PC-3 (cell line): ENCODE measurements around the gene KCNIP4. TPM values are rescaled to one million over a fixed set of nuclear protein-coding genes. Genes with fewer than 3 reads are reported as not detected.

ENCODE experiments used
- ATAC-seq: fragments of 200-7000 bp; cut with Tn5 transposase; 2 replicates; pipeline ENCODE4 v1.9.1; 2020; ENCODE audit warnings: mild to moderate bottlenecking, moderate library complexity
- BruUV-seq: library from RNA; stranded (reverse); fragments of 400-500 nt; replicated peaks from 2 replicates; lab custom pipeline; 2021; lab: Mats Ljungman, UMichigan
- CTCF ChIA-PET: fragments of 300-600 bp; sonication (Branson Sonifier 250); formaldehyde crosslinking; loops from one replicate; lab custom pipeline; 2022; ENCODE audit warnings: antibody characterized with exemption; lab: Charles Lee
- POLR2A ChIA-PET: fragments of 300-600 bp; sonication (Branson Sonifier 250); formaldehyde crosslinking; loops from one replicate; lab custom pipeline; 2022; ENCODE audit warnings: antibody characterized with exemption; ENCODE audit not compliant: unreplicated experiment; lab: Charles Lee
- DNase-seq: peaks from one replicate; pipeline ENCODE4 v3.0.0-alpha.2; 2015
- H2AFZ ChIP-seq: fragments of 300-600 bp; sonication (generic); 2 replicates; pipeline ENCODE4 v1.6.0; 2016; ENCODE audit warnings: antibody characterized with exemption, low read length
- H3F3A ChIP-seq: fragments of 300-600 bp; sonication (generic); one replicate; pipeline ENCODE4 v1.6.0; 2017; ENCODE audit warnings: antibody characterized with exemption, low read length, control low read depth, mild to moderate bottlenecking; ENCODE audit not compliant: unreplicated experiment
- H3K27ac ChIP-seq: fragments of 300-600 bp; sonication (generic); 2 replicates; pipeline ENCODE4 v1.5.1; 2016; ENCODE audit warnings: mild to moderate bottlenecking, low read length
- H3K27me3 ChIP-seq: fragments of 300-600 bp; sonication (generic); 2 replicates; pipeline ENCODE4 v1.6.1; 2016; ENCODE audit warnings: low read length, mixed read lengths
- H3K36me3 ChIP-seq: fragments of 300-600 bp; sonication (generic); 2 replicates; pipeline ENCODE4 v1.6.1; 2016; ENCODE audit warnings: low read depth, mixed run types, low read length, mixed read lengths
- H3K4me1 ChIP-seq: fragments of 300-600 bp; sonication (generic); 2 replicates; pipeline ENCODE4 v1.5.1; 2016; ENCODE audit warnings: low read length; ENCODE audit not compliant: insufficient read depth
- H3K4me2 ChIP-seq: fragments of 300-600 bp; sonication (generic); 2 replicates; pipeline ENCODE4 v1.6.0; 2016; ENCODE audit warnings: low read length
- H3K4me3 ChIP-seq: fragments of 300-600 bp; sonication (generic); 2 replicates; pipeline ENCODE4 v1.5.1; 2016; ENCODE audit warnings: mild to moderate bottlenecking, low read length, mixed read lengths
- H3K79me2 ChIP-seq: fragments of 300-600 bp; sonication (generic); 2 replicates; pipeline ENCODE4 v1.6.1; 2017; ENCODE audit warnings: low read length, mixed read lengths
- H3K9ac ChIP-seq: fragments of 300-600 bp; sonication (generic); 2 replicates; pipeline ENCODE4 v1.6.0; 2016; ENCODE audit warnings: mild to moderate bottlenecking, low read length
- H3K9me2 ChIP-seq: fragments of 300-600 bp; sonication (generic); replicated peaks from 2 replicates; pipeline ENCODE4 v1.6.1; 2016; ENCODE audit warnings: mixed run types, low read length, mixed read lengths
- H3K9me3 ChIP-seq: fragments of 300-600 bp; sonication (generic); 2 replicates; pipeline ENCODE4 v1.6.1; 2016; ENCODE audit warnings: low read length, mixed read lengths
- H4K20me1 ChIP-seq: fragments of 300-600 bp; sonication (generic); 2 replicates; pipeline ENCODE4 v1.6.1; 2016; ENCODE audit warnings: low read length, mixed read lengths
- EZH2 ChIP-seq: fragments of 300-600 bp; sonication (generic); IDR thresholded peaks from one replicate; pipeline ENCODE4 v1.6.1; 2017; ENCODE audit warnings: antibody characterized with exemption, mild to moderate bottlenecking, low read length; ENCODE audit not compliant: unreplicated experiment
- EZH2phosphoT487 ChIP-seq: fragments of 300-600 bp; sonication (generic); IDR thresholded peaks from 2 replicates; pipeline ENCODE4 v1.6.1; 2018; ENCODE audit warnings: mild to moderate bottlenecking, antibody characterized with exemption, low read length, borderline replicate concordance
- intact Hi-C: fragments of 100-400 bp; cut with micrococcal nuclease; formaldehyde crosslinking; loops from 2 replicates; pipeline ENCODE4 v1.9.0; 2023
- total RNA-seq: library from RNA; depleted of rRNA; stranded (reverse); fragments of >200 nt; gene quantifications from 2 replicates; pipeline ENCODE4 v1.2.3, GENCODE V29; 2014
- TF ChIP-seq, protein P1 (sequence below): fragments of 300-600 bp; sonication (generic); conservative IDR thresholded peaks from 2 replicates; pipeline ENCODE4 v1.5.1; 2017; ENCODE audit warnings: antibody characterized with exemption, low read depth, mild to moderate bottlenecking, low read length

KCNIP4 gene
- total RNA-seq, 1 experiment from 2014 or later = not detected

DNA sequence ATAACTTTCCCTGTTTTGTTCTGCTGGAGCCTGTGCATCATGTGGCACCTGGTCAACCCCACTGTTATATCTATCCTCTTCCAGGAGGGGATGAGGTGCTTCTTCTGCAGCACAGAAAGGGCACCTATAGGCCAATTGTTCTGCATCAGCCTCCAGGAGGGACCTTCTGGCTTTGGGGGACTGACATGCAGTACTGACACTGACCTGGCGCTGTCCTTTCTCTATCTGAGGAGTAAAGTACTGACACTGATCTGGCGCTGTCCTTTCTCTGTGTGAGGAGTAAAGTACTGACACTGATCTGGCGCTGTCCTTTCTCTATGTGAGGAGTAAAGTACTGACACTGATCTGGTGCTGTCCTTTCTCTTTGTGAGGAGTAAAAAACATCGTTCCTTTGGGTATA lies 749.9 kb downstream of the KCNIP4 start:
- BruUV-seq = no TSS peak
- Histone ChIP-seq H3K36me3 (no peaks in the 10 kb centered on the region), H3K9me3 (no peaks in the 10 kb centered on the region), H4K20me1 (no peaks in the 10 kb centered on the region), H3K4me1 (no peaks in the 10 kb centered on the region), H3F3A (no peaks in the 10 kb centered on the region), H3K79me2 (no peaks in the 10 kb centered on the region), H3K4me3 (no peak overlapping the region), H3K9me2 (no peaks in the 10 kb centered on the region), H2AFZ (no peak overlapping the region), H3K9ac (no peak overlapping the region), H3K4me2 (no peak overlapping the region), H3K27ac (no peak overlapping the region), H3K27me3 (0 out of 2 replicates have a peak, but pooled peaks cover 6% of the 10 kb centered on the region)
- POLR2A ChIA-PET = no interaction called here
- TF ChIP-seq, protein P1, sequence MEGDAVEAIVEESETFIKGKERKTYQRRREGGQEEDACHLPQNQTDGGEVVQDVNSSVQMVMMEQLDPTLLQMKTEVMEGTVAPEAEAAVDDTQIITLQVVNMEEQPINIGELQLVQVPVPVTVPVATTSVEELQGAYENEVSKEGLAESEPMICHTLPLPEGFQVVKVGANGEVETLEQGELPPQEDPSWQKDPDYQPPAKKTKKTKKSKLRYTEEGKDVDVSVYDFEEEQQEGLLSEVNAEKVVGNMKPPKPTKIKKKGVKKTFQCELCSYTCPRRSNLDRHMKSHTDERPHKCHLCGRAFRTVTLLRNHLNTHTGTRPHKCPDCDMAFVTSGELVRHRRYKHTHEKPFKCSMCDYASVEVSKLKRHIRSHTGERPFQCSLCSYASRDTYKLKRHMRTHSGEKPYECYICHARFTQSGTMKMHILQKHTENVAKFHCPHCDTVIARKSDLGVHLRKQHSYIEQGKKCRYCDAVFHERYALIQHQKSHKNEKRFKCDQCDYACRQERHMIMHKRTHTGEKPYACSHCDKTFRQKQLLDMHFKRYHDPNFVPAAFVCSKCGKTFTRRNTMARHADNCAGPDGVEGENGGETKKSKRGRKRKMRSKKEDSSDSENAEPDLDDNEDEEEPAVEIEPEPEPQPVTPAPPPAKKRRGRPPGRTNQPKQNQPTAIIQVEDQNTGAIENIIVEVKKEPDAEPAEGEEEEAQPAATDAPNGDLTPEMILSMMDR = no peak
- TF ChIP-seq EZH2phosphoT487 (no peak), EZH2 (no peak)
- intact Hi-C loops = no loop called here
- CTCF ChIA-PET = no interaction called here
- DNase-seq = no peak
- no peak for ATAC-seq

DNA sequence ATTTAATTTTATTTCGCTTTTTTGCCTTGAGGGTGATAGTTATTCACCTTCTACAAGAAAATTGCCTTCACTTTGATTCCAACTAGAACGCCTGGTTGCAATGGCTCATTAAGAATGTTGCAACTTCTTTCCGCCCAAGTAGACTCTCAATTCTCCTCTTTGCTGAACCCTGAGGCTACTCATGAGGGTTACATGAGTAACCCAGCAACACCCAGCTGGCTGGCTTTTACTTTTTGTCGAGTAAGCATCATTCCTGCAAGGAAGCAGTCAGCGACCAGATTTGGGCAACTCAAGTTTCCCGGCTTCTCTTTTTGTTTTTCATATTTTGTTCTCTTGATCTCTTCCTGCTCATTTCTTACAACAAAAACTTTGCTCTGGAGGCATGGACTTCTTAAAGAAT lies 752.9 kb downstream of the KCNIP4 start:
- Histone ChIP-seq H3K79me2 (no peaks in the 10 kb centered on the region), H3K27ac (no peak overlapping the region), H3K9me3 (no peaks in the 10 kb centered on the region), H3F3A (no peaks in the 10 kb centered on the region), H3K36me3 (no peaks in the 10 kb centered on the region), H3K4me1 (no peaks in the 10 kb centered on the region), H4K20me1 (no peaks in the 10 kb centered on the region), H3K9me2 (no peaks in the 10 kb centered on the region), H3K4me3 (no peak overlapping the region), H3K4me2 (no peak overlapping the region), H3K27me3 (0 out of 2 replicates have a peak, but pooled peaks cover 6% of the 10 kb centered on the region), H3K9ac (no peak overlapping the region), H2AFZ (no peak overlapping the region)
- ChIA-PET POLR2A (no interaction called here), CTCF (no interaction called here)
- intact Hi-C loops = no loop called here
- BruUV-seq = no TSS peak
- DNase-seq = no peak
- TF ChIP-seq, protein P1 = no peak
- TF ChIP-seq EZH2phosphoT487 (no peak), EZH2 (no peak)
- ATAC-seq = no peak

DNA sequence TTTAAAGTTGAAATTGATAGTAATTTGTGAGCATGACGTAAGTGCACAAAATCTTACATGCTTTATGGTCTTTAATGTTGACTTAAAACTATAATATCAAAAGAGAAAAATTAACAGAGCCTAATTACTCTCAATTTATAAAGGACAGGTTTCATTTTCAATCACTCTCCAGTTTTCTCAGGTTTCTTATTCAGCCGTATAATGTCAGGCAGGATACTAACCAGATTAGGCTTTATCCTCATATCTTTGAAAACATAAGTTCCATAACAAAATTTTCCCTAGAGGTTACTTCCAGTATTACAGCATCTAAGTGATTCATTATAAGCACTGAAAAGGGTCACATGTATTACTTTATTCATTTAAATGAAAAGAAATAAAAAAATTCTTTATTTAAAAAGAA lies 756.2 kb downstream of the KCNIP4 start:
- TF ChIP-seq, protein P1 = peak; percentile 21; the same call in 1 of the 2 replicates
- TF ChIP-seq EZH2 = no peak
- H3K4me2 ChIP-seq = no peak overlapping the region
- intact Hi-C loops = no loop called here
- no peaks in the 10 kb centered on the region for H3K4me1 ChIP-seq
- H4K20me1 ChIP-seq = no peaks in the 10 kb centered on the region
- H3K9me2 ChIP-seq = no peaks in the 10 kb centered on the region
- H3K27ac ChIP-seq = no peak overlapping the region
- H3K27me3 ChIP-seq = 0 out of 2 replicates have a peak, but pooled peaks cover 6% of the 10 kb centered on the region
- no peak overlapping the region for H3K9ac ChIP-seq
- DNase-seq (no peak), ATAC-seq (no peak)
- no peaks in the 10 kb centered on the region for H3F3A ChIP-seq
- H2AFZ ChIP-seq = no peak overlapping the region
- ChIA-PET CTCF (no interaction called here), POLR2A (no interaction called here)
- no peaks in the 10 kb centered on the region for H3K79me2 ChIP-seq
- H3K9me3 ChIP-seq = no peaks in the 10 kb centered on the region
- H3K36me3 ChIP-seq = no peaks in the 10 kb centered on the region
- H3K4me3 ChIP-seq = no peak overlapping the region
- no TSS peak for BruUV-seq
